C4-2B (cell line): ENCODE results near the gene PDE4B.

ENCODE experiments used
- H3K27ac ChIP-seq: fragments of 450-650 bp; 2 replicates; pipeline ENCODE4 v1.5.1; 2017
- CTCF ChIP-seq: fragments of 450-650 bp; conservative IDR thresholded peaks from 2 replicates; pipeline ENCODE4 v1.5.1; 2017; ENCODE audit warnings: mild to moderate bottlenecking
- ZFX ChIP-seq: fragments of 450-650 bp; IDR thresholded peaks from 2 replicates; pipeline ENCODE4 v1.6.1; 2017

Gene PDE4B

DNA sequence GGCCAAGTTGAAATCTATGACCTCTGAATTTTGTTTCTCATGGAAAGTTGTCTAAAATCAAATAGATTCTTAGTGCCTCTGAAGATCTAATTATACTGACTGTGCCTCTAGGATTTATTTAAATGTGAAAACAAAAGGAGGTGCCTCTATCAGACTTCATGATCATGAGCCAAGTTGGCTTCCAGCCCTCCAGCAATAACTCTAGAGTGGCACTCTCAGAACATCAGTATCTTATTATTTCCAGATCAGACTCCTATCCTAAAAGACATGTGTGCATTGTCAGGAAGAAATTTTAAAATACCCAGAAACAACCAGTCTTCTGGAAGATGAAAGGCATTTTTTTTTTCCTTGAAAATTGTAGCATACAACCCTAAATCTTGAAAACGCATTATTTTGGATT is 368.0 kb downstream of the PDE4B start:
- no peak for TF ChIP-seq CTCF
- TF ChIP-seq ZFX, result no peak

GRCh38 chr1:66166753-66167152 is 374.1 kb downstream of the PDE4B start:
- TF ChIP-seq CTCF (no peak), ZFX (no peak)
- H3K27ac ChIP-seq, result no peak overlapping the region

More for the DNA sequence above, 368.0 kb downstream of the PDE4B start:
- no peak overlapping the region for H3K27ac ChIP-seq

DNA sequence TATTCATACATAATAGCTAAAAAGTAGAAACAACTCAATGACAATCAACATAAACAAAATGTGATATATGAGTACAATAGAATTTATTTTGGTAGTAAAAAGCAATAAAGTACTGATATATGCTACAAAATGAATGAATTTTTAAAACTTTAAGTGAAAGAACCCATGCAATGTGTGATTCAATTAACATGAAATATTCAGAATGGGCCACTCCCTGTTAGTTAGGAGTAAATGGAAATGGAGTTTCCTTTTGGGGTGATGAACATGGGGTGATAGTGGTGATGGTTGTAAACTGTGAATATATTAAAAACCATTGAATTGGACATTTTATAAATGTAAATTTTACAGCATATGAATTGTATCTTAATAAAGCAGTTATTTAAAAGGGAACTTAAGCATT is 374.6 kb downstream of the PDE4B start:
- TF ChIP-seq CTCF, result no peak
- H3K27ac ChIP-seq, result no peak overlapping the region

GRCh38 chr1:66168467-66168887 is 375.8 kb downstream of the PDE4B start:
- TF ChIP-seq CTCF, result no peak
- TF ChIP-seq ZFX, result no peak
- H3K27ac ChIP-seq, result no peak overlapping the region

GRCh38 chr1:66168948-66169671 is 376.4 kb downstream of the PDE4B start:
- TF ChIP-seq ZFX (no peak), CTCF (no peak)
- no peak overlapping the region for H3K27ac ChIP-seq

GRCh38 chr1:66172272-66172671 is 379.6 kb downstream of the PDE4B start:
- no peak overlapping the region for H3K27ac ChIP-seq
- TF ChIP-seq ZFX (no peak), CTCF (no peak)

GRCh38 chr1:66175098-66175497 is 382.4 kb downstream of the PDE4B start:
- TF ChIP-seq ZFX (no peak), CTCF (no peak)
- H3K27ac ChIP-seq, result no peak overlapping the region
